ENCODE results near the gene RAET1G. TPM values are rescaled to one million over a fixed set of nuclear protein-coding genes. Genes with fewer than 3 reads are reported as not detected.

The RAET1G gene
- total RNA-seq, 4 donors from 2014 or later = 1.5 TPM; not detected in 3

- no peak for DNase-seq (ENCODE audit: low spot score in 2 of 2)
These were observed 16.5 kb downstream of the RAET1G start for GRCh38 chr6:149906405-149906804.

GRCh38 chr6:149905911-149906371 lies 17.0 kb downstream of the RAET1G start:
- H3K4me3 ChIP-seq = no peak overlapping the region
- no peaks in the 10 kb centered on the region for H3K27me3 ChIP-seq
- H3K36me3 ChIP-seq = no peaks in the 10 kb centered on the region
- no peak overlapping the region for H3K27ac ChIP-seq
- WGBS, 2 donors = 80 to 87% methylated on average over 6 of the region's 6 CpGs
- DNase-seq (ENCODE audit: low spot score in 2 of 2) = no peak
- no peaks in the 10 kb centered on the region for H3K4me1 ChIP-seq
- no peak for TF ChIP-seq EP300 (IDR thresholded peaks at IDR 0.05)
- TF ChIP-seq CTCF (IDR thresholded peaks at IDR 0.05) = no peak
- TF ChIP-seq POLR2A (IDR thresholded peaks at IDR 0.05) = no peak
- peaks cover 0 to 14% (median 2%) of the 10 kb centered on the region in 4 donors for H3K9me3 ChIP-seq

More at GRCh38 chr6:149906405-149906804, 16.5 kb downstream of the RAET1G start:
- WGBS, 2 donors = 85 to 96% methylated on average over 4 of the region's 4 CpGs
- no peak overlapping the region for H3K4me3 ChIP-seq
- no peaks in the 10 kb centered on the region for H3K4me1 ChIP-seq
- H3K27ac ChIP-seq = no peak overlapping the region
- no peaks in the 10 kb centered on the region for H3K36me3 ChIP-seq
- no peaks in the 10 kb centered on the region for H3K27me3 ChIP-seq
- no peak for TF ChIP-seq CTCF (IDR thresholded peaks at IDR 0.05)
- TF ChIP-seq EP300 (IDR thresholded peaks at IDR 0.05) = no peak
- no peak for TF ChIP-seq POLR2A (IDR thresholded peaks at IDR 0.05)
- peaks cover 0 to 14% (median 2%) of the 10 kb centered on the region in 4 donors for H3K9me3 ChIP-seq

GRCh38 chr6:149905371-149905910 lies 17.5 kb downstream of the RAET1G start:
- TF ChIP-seq CTCF (IDR thresholded peaks at IDR 0.05) = no peak
- no peak for TF ChIP-seq EP300 (IDR thresholded peaks at IDR 0.05)
- TF ChIP-seq POLR2A (IDR thresholded peaks at IDR 0.05) = no peak
- Histone ChIP-seq H3K4me1 (no peaks in the 10 kb centered on the region), H3K9me3 (peaks cover 0 to 14% (median 2%) of the 10 kb centered on the region in 4 donors), H3K36me3 (no peaks in the 10 kb centered on the region), H3K27ac (no peak overlapping the region), H3K4me3 (no peak overlapping the region), H3K27me3 (no peaks in the 10 kb centered on the region)
- no peak for DNase-seq (ENCODE audit: low spot score in 2 of 2)
- WGBS, 2 donors = 87 to 91% methylated on average over 8 to 18 of the region's 18 CpGs

- Histone ChIP-seq H3K27me3 (no peaks in the 10 kb centered on the region), H3K9me3 (peaks cover 0 to 14% (median 2%) of the 10 kb centered on the region in 4 donors), H3K4me1 (no peaks in the 10 kb centered on the region), H3K27ac (no peak overlapping the region), H3K36me3 (no peaks in the 10 kb centered on the region), H3K4me3 (no peak overlapping the region)
- 94% methylated on average over 11 to 13 of the region's 13 CpGs for WGBS, 2 donors
- no peak for DNase-seq (ENCODE audit: low spot score in 2 of 2)
- no peak for TF ChIP-seq CTCF (IDR thresholded peaks at IDR 0.05)
- no peak for TF ChIP-seq POLR2A (IDR thresholded peaks at IDR 0.05)
- no peak for TF ChIP-seq EP300 (IDR thresholded peaks at IDR 0.05)
These were observed 18.1 kb downstream of the RAET1G start for GRCh38 chr6:149904661-149905370.

- Histone ChIP-seq H3K4me3 (no peak overlapping the region), H3K9me3 (peaks cover 0 to 13% (median 2%) of the 10 kb centered on the region in 4 donors), H3K36me3 (no peaks in the 10 kb centered on the region), H3K27me3 (no peaks in the 10 kb centered on the region), H3K4me1 (no peaks in the 10 kb centered on the region), H3K27ac (no peak overlapping the region)
- TF ChIP-seq EP300 (IDR thresholded peaks at IDR 0.05) = no peak
- DNase-seq (ENCODE audit: low spot score in 2 of 2) = no peak
- 71 to 77% methylated on average over 5 of the region's 5 CpGs for WGBS, 2 donors
These were observed 18.8 kb downstream of the RAET1G start for GRCh38 chr6:149903938-149904611.

All from tibial nerve (tissue), 4 donors.